Left ventricle myocardium inferior (tissue), 1 donor: Measurements from ENCODE around the gene CASKIN1. TPM values are rescaled to one million over a fixed set of nuclear protein-coding genes. Genes with fewer than 3 reads are reported as not detected.

Experiments
- DNase-seq: peaks from one replicate; pipeline ENCODE4 v3.0.0-alpha.2; 2020
- H3K27ac ChIP-seq: fragments of 200-600 bp; replicated peaks from 2 replicates; pipeline ENCODE4 v1.8.0; 2021
- H3K27me3 ChIP-seq: fragments of 200-600 bp; 2 replicates; pipeline ENCODE4 v1.8.0; 2021; ENCODE audit warnings: low read depth
- H3K36me3 ChIP-seq: fragments of 200-600 bp; 2 replicates; pipeline ENCODE4 v1.8.0; 2021
- H3K4me1 ChIP-seq: fragments of 200-600 bp; 2 replicates; pipeline ENCODE4 v1.8.0; 2021
- H3K4me3 ChIP-seq: fragments of 200-600 bp; 2 replicates; pipeline ENCODE4 v1.8.0; 2021; ENCODE audit warnings: mild to moderate bottlenecking, moderate library complexity
- H3K9me3 ChIP-seq: fragments of 200-600 bp; replicated peaks from 2 replicates; pipeline ENCODE4 v1.8.0; 2021
- intact Hi-C: fragments of 100-400 bp; cut with micrococcal nuclease; formaldehyde crosslinking; loops from one replicate; pipeline ENCODE4 v1.11.0; 2022
- total RNA-seq: library from RNA; stranded (reverse); fragmentation: NEBNext Ultra II Directional; extraction: Animal tissue kit (Norgen Biotek cat#: 25700); gene quantifications from one replicate; pipeline ENCODE4 v1.2.1, GENCODE V29; 2021
- TF ChIP-seq, protein P1 (sequence below): fragments of 200-600 bp; IDR thresholded peaks from 2 replicates; pipeline ENCODE4 v1.8.0; 2021; ENCODE audit warnings: antibody characterized with exemption, mild to moderate bottlenecking, borderline replicate concordance
- donor health status: DM: no; HTN: yes; CAD: no; lungs with severe emphysema.

CASKIN1 gene
- total RNA-seq, 1 donor from 2014 or later, result 4.0 TPM

DNA sequence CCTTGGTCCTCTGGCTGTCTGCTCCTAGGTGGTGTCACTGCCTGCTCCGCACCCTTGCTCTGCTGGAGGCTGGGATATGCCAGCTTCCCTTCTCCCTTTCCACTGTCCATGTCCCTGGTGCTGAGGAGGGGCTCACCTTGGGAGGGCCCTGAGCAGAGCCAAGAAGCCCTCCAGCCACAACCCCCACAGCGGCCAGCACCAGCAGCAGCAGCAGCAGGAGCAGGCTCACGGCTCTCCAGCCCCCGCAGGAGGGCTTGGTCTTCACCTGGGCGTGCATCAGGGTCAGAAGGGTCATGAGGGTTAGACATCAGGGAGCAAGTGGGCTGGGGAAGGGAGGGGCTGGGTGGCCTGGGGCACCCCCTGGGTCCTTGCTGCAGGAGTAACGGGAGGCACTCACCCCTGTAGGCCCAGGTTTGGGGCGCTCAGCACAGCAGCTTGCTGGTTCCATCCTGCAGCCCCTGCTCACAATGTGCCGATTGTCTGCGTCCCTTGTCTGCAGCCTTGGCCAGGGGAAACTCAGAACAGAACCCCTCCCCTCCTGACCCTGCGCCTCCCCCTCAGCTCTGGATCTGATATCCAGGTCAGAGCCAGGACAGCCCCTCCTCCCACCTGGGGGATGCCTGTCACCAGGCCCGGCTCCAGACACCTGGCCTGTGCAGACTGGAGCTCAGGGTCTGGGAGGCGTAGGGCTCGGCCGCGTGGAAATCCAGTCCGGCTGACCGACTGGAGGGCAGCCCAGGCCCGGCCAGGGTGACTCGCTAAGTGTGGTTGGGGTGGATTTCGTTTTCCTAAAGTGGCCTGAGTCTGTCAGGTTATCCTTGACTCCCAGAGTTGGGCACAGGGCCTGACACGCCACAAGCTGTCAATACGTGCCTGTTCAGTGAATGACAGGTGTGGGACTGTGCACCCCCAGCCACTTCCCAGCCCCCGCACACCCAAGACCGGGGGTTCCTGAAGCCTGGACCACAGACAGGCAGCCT is 14.3 kb upstream of the CASKIN1 start, which contains the start of gene BRICD5:
Gene BRICD5 (minus strand): TSS at position 478 of the 980 bp plus-strand sequence. CDS start 30 bp downstream, at position 448.
- no peak for DNase-seq
- Histone ChIP-seq H3K36me3 (peaks cover 33% of the 10 kb centered on the region), H3K4me3 (no peak within 1 kb of the TSS), H3K9me3 (no peaks in the 10 kb centered on the region), H3K27me3 (no peaks in the 10 kb centered on the region), H3K27ac (peak within 1 kb of the TSS; percentile 93), H3K4me1 (peaks cover 65% of the 10 kb centered on the region)
- intact Hi-C loops, result no loop called here
- TF ChIP-seq, protein P1, sequence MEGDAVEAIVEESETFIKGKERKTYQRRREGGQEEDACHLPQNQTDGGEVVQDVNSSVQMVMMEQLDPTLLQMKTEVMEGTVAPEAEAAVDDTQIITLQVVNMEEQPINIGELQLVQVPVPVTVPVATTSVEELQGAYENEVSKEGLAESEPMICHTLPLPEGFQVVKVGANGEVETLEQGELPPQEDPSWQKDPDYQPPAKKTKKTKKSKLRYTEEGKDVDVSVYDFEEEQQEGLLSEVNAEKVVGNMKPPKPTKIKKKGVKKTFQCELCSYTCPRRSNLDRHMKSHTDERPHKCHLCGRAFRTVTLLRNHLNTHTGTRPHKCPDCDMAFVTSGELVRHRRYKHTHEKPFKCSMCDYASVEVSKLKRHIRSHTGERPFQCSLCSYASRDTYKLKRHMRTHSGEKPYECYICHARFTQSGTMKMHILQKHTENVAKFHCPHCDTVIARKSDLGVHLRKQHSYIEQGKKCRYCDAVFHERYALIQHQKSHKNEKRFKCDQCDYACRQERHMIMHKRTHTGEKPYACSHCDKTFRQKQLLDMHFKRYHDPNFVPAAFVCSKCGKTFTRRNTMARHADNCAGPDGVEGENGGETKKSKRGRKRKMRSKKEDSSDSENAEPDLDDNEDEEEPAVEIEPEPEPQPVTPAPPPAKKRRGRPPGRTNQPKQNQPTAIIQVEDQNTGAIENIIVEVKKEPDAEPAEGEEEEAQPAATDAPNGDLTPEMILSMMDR, result no peak

DNA sequence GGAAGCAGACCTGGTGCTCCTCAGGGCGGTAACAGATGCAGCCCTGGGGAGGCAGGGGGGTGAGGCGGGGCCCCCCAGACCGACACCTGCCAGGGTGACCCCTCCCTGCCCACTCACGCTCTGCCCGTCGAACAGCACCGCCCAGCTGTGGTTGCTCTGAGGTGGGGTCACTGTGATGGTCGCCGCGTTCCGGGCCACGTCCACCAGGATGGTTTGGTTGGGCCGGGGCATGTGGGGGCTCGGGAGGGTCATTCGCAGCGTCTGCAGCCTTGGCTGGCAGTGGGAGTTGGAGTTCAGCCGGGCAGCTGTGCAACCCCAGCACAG is 13.6 kb upstream of the CASKIN1 start:
- peaks cover 65% of the 10 kb centered on the region for H3K4me1 ChIP-seq
- intact Hi-C loops, result no loop called here
- no peak overlapping the region for H3K4me3 ChIP-seq
- DNase-seq, result no peak
- no peaks in the 10 kb centered on the region for H3K27me3 ChIP-seq
- TF ChIP-seq, protein P1, result no peak
- no peak overlapping the region for H3K27ac ChIP-seq
- H3K9me3 ChIP-seq, result no peaks in the 10 kb centered on the region
- peaks cover 33% of the 10 kb centered on the region for H3K36me3 ChIP-seq

DNA sequence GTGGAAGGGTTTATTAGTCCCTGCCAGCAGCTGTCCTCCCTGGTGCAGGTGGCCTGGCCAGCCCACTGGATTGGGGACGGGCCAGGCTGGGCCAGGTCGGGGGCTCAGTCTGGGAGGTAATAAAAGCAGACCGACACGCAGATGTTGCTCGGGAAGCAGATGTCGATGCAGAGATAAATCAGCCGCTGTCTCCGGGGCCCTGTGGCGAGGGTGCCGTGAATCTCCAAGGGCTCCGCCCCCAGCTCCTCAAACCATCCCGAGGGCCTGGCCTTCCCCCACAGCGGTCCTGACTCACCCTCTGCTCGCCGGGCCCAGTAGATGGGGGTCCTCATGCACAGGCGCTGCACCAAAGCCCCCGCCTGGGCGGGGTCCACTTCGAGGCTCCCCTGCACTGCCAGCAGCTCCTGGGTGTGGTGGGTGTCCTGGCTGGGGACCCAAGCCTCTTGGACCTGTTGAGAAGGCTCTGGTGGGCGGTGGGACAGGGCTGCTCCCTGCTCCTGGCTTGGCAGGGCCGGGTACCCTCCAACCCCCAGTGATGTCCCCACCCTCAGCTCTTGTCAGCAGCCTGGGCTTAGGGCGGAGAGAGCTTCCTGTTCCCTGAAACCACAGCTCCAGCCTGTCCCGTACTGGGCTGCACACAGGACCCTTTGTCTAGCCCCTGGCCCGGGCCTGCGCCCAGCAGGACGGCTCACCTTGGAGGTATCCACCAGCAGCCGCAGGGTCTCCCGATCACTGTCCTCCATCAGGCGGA is 13.0 kb upstream of the CASKIN1 start:
- no peaks in the 10 kb centered on the region for H3K9me3 ChIP-seq
- peaks cover 33% of the 10 kb centered on the region for H3K36me3 ChIP-seq
- no peak overlapping the region for H3K27ac ChIP-seq
- TF ChIP-seq, protein P1, result no peak
- H3K4me3 ChIP-seq, result no peak overlapping the region
- H3K27me3 ChIP-seq, result no peaks in the 10 kb centered on the region
- H3K4me1 ChIP-seq, result peaks cover 70% of the 10 kb centered on the region
- no peak for DNase-seq
- intact Hi-C loops, result no loop called here

DNA sequence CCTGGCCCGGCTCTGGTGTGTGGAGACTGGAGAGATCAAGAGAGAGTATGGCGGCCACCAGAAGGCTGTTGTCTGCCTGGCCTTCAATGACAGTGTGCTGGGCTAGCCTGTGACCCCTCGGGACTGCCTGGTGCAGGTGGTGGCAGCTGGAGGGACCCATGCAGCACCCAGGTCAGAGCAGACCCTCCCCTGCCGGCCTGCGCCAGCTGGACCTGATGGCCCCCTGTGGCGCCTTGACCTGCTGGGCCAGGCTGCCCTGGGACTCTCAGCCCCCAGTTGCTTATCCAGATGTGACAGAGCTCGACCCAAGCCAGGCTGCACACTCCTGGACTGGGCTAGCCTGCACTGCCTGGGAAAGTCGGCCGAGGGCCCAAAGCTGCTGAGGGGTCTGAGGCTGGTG is 12.4 kb upstream of the CASKIN1 start:
- TF ChIP-seq, protein P1, result no peak
- intact Hi-C loops, result no loop called here
- no peak for DNase-seq
- H3K36me3 ChIP-seq, result peaks cover 33% of the 10 kb centered on the region
- no peaks in the 10 kb centered on the region for H3K27me3 ChIP-seq
- H3K27ac ChIP-seq, result no peak overlapping the region
- H3K9me3 ChIP-seq, result no peaks in the 10 kb centered on the region
- H3K4me3 ChIP-seq, result no peak overlapping the region
- H3K4me1 ChIP-seq, result peaks cover 64% of the 10 kb centered on the region

DNA sequence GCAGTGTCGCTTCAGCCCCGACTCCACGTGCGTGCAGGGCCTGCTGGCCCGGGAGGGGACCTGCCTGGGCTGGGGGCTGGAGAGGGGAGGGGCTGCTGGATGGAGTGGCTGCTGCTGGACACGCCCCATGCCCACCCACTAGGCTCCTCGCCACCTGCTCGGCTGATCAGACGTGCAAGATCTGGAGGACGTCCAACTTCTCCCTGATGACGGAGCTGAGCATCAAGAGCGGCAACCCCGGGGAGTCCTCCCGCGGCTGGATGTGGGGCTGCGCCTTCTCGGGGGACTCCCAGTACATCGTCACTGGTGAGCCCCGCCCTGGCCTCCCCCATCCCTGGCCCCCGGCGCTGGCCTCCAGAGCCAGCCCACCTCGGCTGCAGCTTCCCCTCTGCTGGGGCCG is 11.9 kb upstream of the CASKIN1 start:
- Histone ChIP-seq H3K4me1 (peaks cover 60% of the 10 kb centered on the region), H3K9me3 (no peaks in the 10 kb centered on the region), H3K27me3 (no peaks in the 10 kb centered on the region), H3K27ac (no peak overlapping the region), H3K4me3 (no peak overlapping the region), H3K36me3 (peaks cover 33% of the 10 kb centered on the region)
- TF ChIP-seq, protein P1, result no peak
- no peak for DNase-seq
- intact Hi-C loops, result no loop called here
